Activated B cell treated with CpG ODN at 0.5 μM for 24 hours (primary cell): Measurements from ENCODE around the gene CLTB. TPM values are rescaled to one million over a fixed set of nuclear protein-coding genes. Genes with fewer than 3 reads are reported as not detected.
A peak's percentile ranks its signal among the peaks of the same experiment; 100 is the strongest.

Experiments used
- ATAC-seq: fragments of 200-7000 bp; cut with Tn5 transposase; one replicate; pipeline ENCODE4 v1.10.0; 2021; ENCODE audit warnings: low read depth, mild to moderate bottlenecking, moderate library complexity
- CTCF ChIA-PET: fragments of 350-600 bp; sonication (Branson Sonifier 250); formaldehyde crosslinking; loops from one replicate; lab custom pipeline; 2021; ENCODE audit warnings: antibody characterized with exemption; lab: Charles Lee
- POLR2A ChIA-PET: fragments of 350-600 bp; sonication (Branson Sonifier 250); formaldehyde crosslinking; loops from one replicate; lab custom pipeline; 2021; ENCODE audit warnings: antibody characterized with exemption; lab: Charles Lee
- DNase-seq: peaks from one replicate; pipeline ENCODE4 v3.0.0; 2022
- H3K27ac Mint-ChIP-seq: one replicate; pipeline ENCODE4 v1.8.0; 2020; ENCODE audit warnings: mixed read lengths
- H3K27me3 Mint-ChIP-seq: one replicate; pipeline ENCODE4 v1.8.0; 2021; ENCODE audit warnings: mixed read lengths
- H3K36me3 Mint-ChIP-seq: one replicate; pipeline ENCODE4 v1.8.0; 2021; ENCODE audit warnings: low read depth, mixed read lengths
- H3K4me1 Mint-ChIP-seq: one replicate; pipeline ENCODE4 v1.8.0; 2021; ENCODE audit warnings: mixed read lengths
- H3K4me3 Mint-ChIP-seq: one replicate; pipeline ENCODE4 v1.8.0; 2020; ENCODE audit warnings: mild to moderate bottlenecking, mixed read lengths
- H3K9me3 Mint-ChIP-seq: one replicate; pipeline ENCODE4 v1.8.0; 2020; ENCODE audit warnings: mixed read lengths
- CTCF ChIP-seq: fragments of 200-600 bp; IDR thresholded peaks from one replicate; pipeline ENCODE4 v1.8.0; 2022; ENCODE audit warnings: antibody characterized with exemption, mild to moderate bottlenecking
- intact Hi-C: fragments of 100-400 bp; cut with micrococcal nuclease; formaldehyde crosslinking; loops from one replicate; pipeline ENCODE4 v1.15.1; 2024
- total RNA-seq: library from RNA; stranded (reverse); gene quantifications from 2 replicates; pipeline ENCODE4 v1.2.3, GENCODE V29; 2022

Gene CLTB
- total RNA-seq, 1 donor from 2014 or later: 29.5 TPM

- TF ChIP-seq CTCF: no peak
- DNase-seq (no peak), ATAC-seq (no peak)
- Mint-ChIP-seq H3K4me1 (peaks cover 26% of the 10 kb centered on the region), H3K27ac (peak overlapping the region; percentile 1), H3K36me3 (peaks cover 7% of the 10 kb centered on the region), H3K4me3 (peak overlapping the region; percentile 53), H3K9me3 (no peaks in the 10 kb centered on the region), H3K27me3 (no peaks in the 10 kb centered on the region)
- ChIA-PET POLR2A (interaction anchor here (0.6 kb wide), 1 partner anchor 795 kb away, joined by 3 read pairs; no protein-coding TSS in a partner anchor), CTCF (no interaction called here)
- intact Hi-C loops: no loop called here
Observed at GRCh38 chr5:176414704-176415103, 1.6 kb downstream of the CLTB start.

- no peak for TF ChIP-seq CTCF
- POLR2A ChIA-PET: no interaction called here
- Mint-ChIP-seq H3K27ac (no peak overlapping the region), H3K4me3 (no peak overlapping the region), H3K36me3 (peaks cover 12% of the 10 kb centered on the region), H3K27me3 (no peaks in the 10 kb centered on the region), H3K4me1 (peaks cover 26% of the 10 kb centered on the region), H3K9me3 (no peaks in the 10 kb centered on the region)
- DNase-seq (no peak), ATAC-seq (no peak)
- CTCF ChIA-PET: interaction anchor here (0.6 kb wide), 1 partner anchor 648 kb away, joined by 3 read pairs; no protein-coding TSS in a partner anchor
- intact Hi-C loops: no loop called here
Observed at GRCh38 chr5:176413709-176414191, 2.6 kb downstream of the CLTB start.

- Mint-ChIP-seq H3K4me3 (no peak overlapping the region), H3K9me3 (no peaks in the 10 kb centered on the region), H3K27ac (no peak overlapping the region), H3K36me3 (peaks cover 12% of the 10 kb centered on the region), H3K4me1 (peaks cover 26% of the 10 kb centered on the region), H3K27me3 (no peaks in the 10 kb centered on the region)
- ATAC-seq (no peak), DNase-seq (no peak)
- POLR2A ChIA-PET: interaction anchor here (1.1 kb wide), 1 partner anchor 124 kb away, joined by 3 read pairs; the partner anchor contains the start of gene RNF44
- TF ChIP-seq CTCF: no peak
- intact Hi-C loops: no loop called here
- CTCF ChIA-PET: no interaction called here
Observed at GRCh38 chr5:176413255-176413565, 3.1 kb downstream of the CLTB start.

- H3K27ac Mint-ChIP-seq: no peak overlapping the region
- TF ChIP-seq CTCF: no peak
- CTCF ChIA-PET: no interaction called here
- DNase-seq (no peak), ATAC-seq (no peak)
- no peaks in the 10 kb centered on the region for H3K27me3 Mint-ChIP-seq
- peaks cover 15% of the 10 kb centered on the region for H3K36me3 Mint-ChIP-seq
- POLR2A ChIA-PET: interaction anchor here (1.1 kb wide), 1 partner anchor 124 kb away, joined by 3 read pairs; the partner anchor contains the start of gene RNF44
- peaks cover 26% of the 10 kb centered on the region for H3K4me1 Mint-ChIP-seq
- intact Hi-C loops: no loop called here
- no peaks in the 10 kb centered on the region for H3K9me3 Mint-ChIP-seq
- H3K4me3 Mint-ChIP-seq: no peak overlapping the region
Observed at GRCh38 chr5:176412517-176413254, 3.7 kb downstream of the CLTB start.

GRCh38 chr5:176410486-176411180 lies 5.7 kb downstream of the CLTB start:
- ChIA-PET CTCF (no interaction called here), POLR2A (no interaction called here)
- no peak for ATAC-seq
- DNase-seq: no peak
- Mint-ChIP-seq H3K4me1 (peaks cover 17% of the 10 kb centered on the region), H3K4me3 (no peak overlapping the region), H3K9me3 (no peaks in the 10 kb centered on the region), H3K27ac (no peak overlapping the region), H3K36me3 (peaks cover 33% of the 10 kb centered on the region), H3K27me3 (no peaks in the 10 kb centered on the region)
- TF ChIP-seq CTCF: no peak
- intact Hi-C loops: no loop called here
